K562 (cell line): Measurements from ENCODE around the gene NR2F6. TPM values are rescaled to one million over a fixed set of nuclear protein-coding genes. Genes with fewer than 3 reads are reported as not detected.
A peak's percentile ranks its signal among the peaks of the same experiment; 100 is the strongest.

Experiments used
- ATAC-seq: fragments of 200-7000 bp; cut with Tn5 transposase; 3 replicates; pipeline ENCODE4 v1.9.1; 2020; ENCODE audit warnings: moderate library complexity
- BruUV-seq: library from RNA; stranded (reverse); fragments of 400-500 nt; replicated peaks from 2 replicates; lab custom pipeline; 2021; lab: Mats Ljungman, UMichigan
- CTCF ChIA-PET: fragments of 300-600 bp; formaldehyde crosslinking; extraction: SDS; loops from one replicate; lab custom pipeline; 2021; ENCODE audit warnings: low intra/inter-chr PET ratio; lab: Yijun Ruan, JAX
- POLR2A ChIA-PET: fragments of 300-600, 350-650 bp; sonication (Branson Sonifier 250); formaldehyde crosslinking; extraction: SDS; loops from one replicate; lab custom pipeline; 2021; ENCODE audit warnings: antibody characterized with exemption, inconsistent platforms; lab: Yijun Ruan, JAX
- DNase-seq, 4 experiments: peaks; one replicate each; pipeline versions ENCODE4 v3.0.0 to v3.0.0-alpha.2; 2011 to 2018; ENCODE audit warnings: low spot score in 3 of 4, mixed read lengths in 3 of 4; ENCODE audit errors: extremely low read depth in 1 of 4
- FAIRE-seq: peaks from 2 replicates; lab custom pipeline; 2011; peaks lifted over from hg19 to GRCh38; lab: Jason Lieb, UNC
- H2AFZ ChIP-seq: 2 replicates; pipeline ENCODE4 v1.6.0; 2011; ENCODE audit warnings: low read depth, low read length, control low read depth, inconsistent platforms
- H3K27ac ChIP-seq: fragments of 200-600 bp; 3 replicates; pipeline ENCODE4 v1.8.0; 2011; ENCODE audit warnings: low read depth, mild to moderate bottlenecking, control low read depth, inconsistent platforms, low read length, moderate library complexity, mixed read lengths; ENCODE audit errors: extremely low read depth
- H3K27me3 ChIP-seq, 2 experiments: fragments of 300-600 bp in 1 of 2; 2 replicates in 1 of 2; 3 replicates in 1 of 2; pipeline versions ENCODE4 v1.6.0 to v1.8.0; 2011; ENCODE audit warnings: inconsistent platforms in 2 of 2, low read length in 2 of 2, mild to moderate bottlenecking in 1 of 2, mixed read lengths in 1 of 2, moderate library complexity in 1 of 2; ENCODE audit not compliant: control insufficient read depth in 2 of 2, insufficient read depth in 2 of 2
- H3K36me3 ChIP-seq: fragments of 300-600 bp; 3 replicates; pipeline ENCODE4 v1.8.0; 2011; ENCODE audit warnings: mild to moderate bottlenecking, low read length, inconsistent platforms; ENCODE audit not compliant: control insufficient read depth, insufficient read depth
- H3K4me1 ChIP-seq, 2 experiments: fragments of 200-600 bp in 1 of 2; replicated peaks in 1 of 2; 2 replicates in 1 of 2; 3 replicates in 1 of 2; pipeline versions ENCODE4 v1.5.1 to v1.8.0; 2011; ENCODE audit warnings: inconsistent platforms in 2 of 2, low read length in 2 of 2, mild to moderate bottlenecking in 1 of 2, mixed read lengths in 1 of 2, moderate library complexity in 1 of 2; ENCODE audit not compliant: control insufficient read depth in 2 of 2, insufficient read depth in 2 of 2
- H3K4me2 ChIP-seq: 2 replicates; pipeline ENCODE4 v1.6.1; 2011; ENCODE audit warnings: low read length, control low read depth, inconsistent platforms, mixed read lengths; ENCODE audit not compliant: insufficient read depth
- H3K4me3 ChIP-seq: fragments of 200-600 bp; sonication (generic), shearing (Covaris generic); 2 replicates; pipeline ENCODE4 v1.5.1; 2016; ENCODE audit warnings: control low read depth, inconsistent platforms
- H3K79me2 ChIP-seq: fragments of 200-600 bp; 3 replicates; pipeline ENCODE4 v1.8.0; 2011; ENCODE audit warnings: low read length, inconsistent platforms; ENCODE audit not compliant: control insufficient read depth, insufficient read depth
- H3K9ac ChIP-seq, 2 experiments: 2 replicates each; pipeline versions ENCODE4 v1.6.0 to v1.6.1; 2011; ENCODE audit warnings: low read depth in 2 of 2, low read length in 2 of 2, control low read depth in 1 of 2, inconsistent platforms in 1 of 2, mild to moderate bottlenecking in 1 of 2, mixed read lengths in 1 of 2; ENCODE audit not compliant: insufficient read depth in 1 of 2
- H3K9me1 ChIP-seq: one replicate; pipeline ENCODE4 v1.6.0; 2011; ENCODE audit warnings: inconsistent platforms, mild to moderate bottlenecking, low read length, moderate library complexity; ENCODE audit not compliant: control insufficient read depth, insufficient read depth
- H3K9me3 ChIP-seq: replicated peaks from 2 replicates; pipeline ENCODE4 v1.5.1; 2011; ENCODE audit warnings: low read depth, low read length, inconsistent platforms; ENCODE audit not compliant: control insufficient read depth, insufficient read depth
- H4K20me1 ChIP-seq: replicated peaks from 2 replicates; pipeline ENCODE4 v1.6.1; 2011; ENCODE audit warnings: low read length, inconsistent platforms, mixed read lengths; ENCODE audit not compliant: control insufficient read depth, insufficient read depth
- ARID3B ChIP-seq: fragments of 250-450 bp; sonication (Bioruptor Pico); IDR thresholded peaks from 2 replicates; pipeline ENCODE4 v1.4.0; 2020; ENCODE audit warnings: borderline replicate concordance
- BRF2 ChIP-seq: IDR thresholded peaks from 3 replicates; pipeline ENCODE4 v1.6.1; 2011; ENCODE audit warnings: borderline replicate concordance, mild to moderate bottlenecking; ENCODE audit not compliant: insufficient read length, insufficient read depth
- C11orf30 ChIP-seq: fragments of 450-650 bp; IDR thresholded peaks from 2 replicates; pipeline ENCODE4 v1.6.1; 2016; ENCODE audit warnings: low read depth, mild to moderate bottlenecking
- CBFA2T3 ChIP-seq: fragments of 450-650 bp; IDR thresholded peaks from 2 replicates; pipeline ENCODE4 v1.6.1; 2017
- CBFB ChIP-seq: sonication (generic); formaldehyde crosslinking; IDR thresholded peaks from 2 replicates; pipeline ENCODE4 v1.4.0; 2020; ENCODE audit warnings: mild to moderate bottlenecking, missing genetic modification reagents
- DMBX1 ChIP-seq: fragments of 250-450 bp; sonication (Bioruptor Pico); IDR thresholded peaks from 2 replicates; pipeline ENCODE4 v1.8.0; 2022; ENCODE audit warnings: inconsistent platforms, mild to moderate bottlenecking, moderate library complexity, borderline replicate concordance
- ELF4 ChIP-seq: fragments of 450-650 bp; formaldehyde crosslinking; IDR thresholded peaks from 2 replicates; pipeline ENCODE4 v1.4.0; 2022; ENCODE audit warnings: missing genetic modification characterization
- FOXJ3 ChIP-seq: sonication (generic); formaldehyde crosslinking; IDR thresholded peaks from 2 replicates; pipeline ENCODE4 v1.4.0; 2020; ENCODE audit warnings: mild to moderate bottlenecking, missing genetic modification reagents
- SUPT5H ChIP-seq: fragments of 450-650 bp; IDR thresholded peaks from 2 replicates; pipeline ENCODE4 v1.6.1; 2016
- TEAD1 ChIP-seq, 2 experiments: fragments of 450-650 bp in 1 of 2; sonication (generic) in 1 of 2; formaldehyde crosslinking; IDR thresholded peaks; 2 replicates each; pipeline versions ENCODE4 v1.4.0 to v1.8.0; 2020 to 2022; ENCODE audit warnings: mild to moderate bottlenecking in 2 of 2, missing genetic modification reagents in 1 of 2
- THAP12 ChIP-seq: fragments of 250-450 bp; sonication (Bioruptor Pico); IDR thresholded peaks from 2 replicates; pipeline ENCODE4 v1.9.0; 2021; ENCODE audit warnings: mild to moderate bottlenecking, inconsistent platforms
- ZNF212 ChIP-seq: fragments of 450-650 bp; formaldehyde crosslinking; IDR thresholded peaks from 2 replicates; pipeline ENCODE4 v1.4.0; 2020; ENCODE audit warnings: mild to moderate bottlenecking
- WGBS: fragments of 100-300 bp; shearing (Covaris generic); methylation state at CpG from one replicate; pipeline ENCODE4 v1.1.6; 2016; ENCODE audit warnings: low coverage, mixed read lengths; ENCODE audit not compliant: insufficient coverage; ENCODE audit errors: missing lambda C conversion rate; 5-methylcytosine and 5-hydroxymethylcytosine counted together
- in situ Hi-C: fragments of 300-500 bp; cut with MboI; formaldehyde crosslinking; loops from 4 replicates; pipeline ENCODE4 v1.15.0; 2018; ENCODE audit warnings: inconsistent platforms, mixed read lengths
- intact Hi-C: fragments of 100-400 bp; cut with micrococcal nuclease; formaldehyde crosslinking; loops from 2 replicates; pipeline ENCODE4 v1.14.2; 2022
- polyA plus RNA-seq, 8 experiments: library from polyadenylated mRNA; depleted of rRNA in 4 of 8; stranded (reverse) in 5 of 8; unstranded in 3 of 8; fragments of >200 nt; fragmentation: Nextera tagmentation in 2 of 8; fragmentation: Illumina TruSeq in 1 of 8; extraction: Ambion mirVana in 2 of 8; extraction: Trizol in 1 of 8; gene quantifications; 2 replicates each; pipeline versions ENCODE4 v1.2.1 to v1.2.3, GENCODE V29; 2011 to 2014; ENCODE audit warnings: inconsistent platforms in 1 of 8, missing spikeins in 1 of 8
- total RNA-seq, 7 experiments: library from RNA; depleted of rRNA in 6 of 7; stranded (reverse); fragments of >200 nt in 6 of 7; fragmentation: Illumina TruSeq in 2 of 7; extraction: Trizol in 2 of 7; gene quantifications; 2 replicates each; pipeline versions ENCODE4 v1.2.1 to v1.2.3, GENCODE V29; 2011 to 2021; ENCODE audit warnings: low replicate concordance in 1 of 7

The NR2F6 gene
- total and polyA plus RNA-seq, 9 of the 15 experiments (the other 6 are each of a cell fraction or from before 2014, with no cell fraction given): 0.76 to 97.5 (median 18.8) TPM

- no peak overlapping the region for H3K4me3 ChIP-seq
- no peaks in the 10 kb centered on the region for H3K9me3 ChIP-seq
- intact Hi-C loops (no loop called here), in situ Hi-C loops (no loop called here)
- no peak for ATAC-seq
- H3K9me1 ChIP-seq: peaks cover 3% of the 10 kb centered on the region
- no peak for FAIRE-seq
- H2AFZ ChIP-seq: no peak overlapping the region
- H3K79me2 ChIP-seq: peaks cover 9% of the 10 kb centered on the region
- H3K4me2 ChIP-seq: no peak overlapping the region
- peaks cover 16 to 38% of the 10 kb centered on the region in 2 experiments for H3K4me1 ChIP-seq
- H4K20me1 ChIP-seq: 0 out of 2 replicates have a peak, but pooled peaks cover 7% of the 10 kb centered on the region
- 0 out of 4 replicates have a peak overlapping the region, but pooled peaks of 1 of the 2 experiments have one; percentile 3 for H3K9ac ChIP-seq
- no peak for DNase-seq
- H3K27ac ChIP-seq: no peak overlapping the region
- WGBS: 95% methylated on average over 24 of the region's 58 CpGs
- POLR2A ChIA-PET: no interaction called here
- H3K36me3 ChIP-seq: peaks cover 40% of the 10 kb centered on the region; the same call in 1 of the 3 replicates
- no peak for TF ChIP-seq ARID3B (CRISPR knock-in tag)
- TF ChIP-seq CBFA2T3: no peak
- no peak for TF ChIP-seq SUPT5H
- TF ChIP-seq BRF2: no peak
- TF ChIP-seq C11orf30: no peak
- TF ChIP-seq THAP12 (CRISPR knock-in tag): no peak
- no peak for TF ChIP-seq ELF4 (CRISPR knock-in tag)
- no peak for TF ChIP-seq DMBX1
- TF ChIP-seq TEAD1 (CRISPR knock-in tag; IDR thresholded peaks at IDR 0.05): no peak
- no peak for TF ChIP-seq ZNF212 (CRISPR knock-in tag)
- TF ChIP-seq FOXJ3 (CRISPR knock-in tag): no peak
- TF ChIP-seq CBFB: no peak
- no TSS peak for BruUV-seq
- CTCF ChIA-PET: no interaction called here
- no peaks in the 10 kb centered on the region for H3K27me3 ChIP-seq
Measured at GRCh38 chr19:17211547-17212446, 33.9 kb downstream of the NR2F6 start.
